ENCODE measurements around the gene ILKAP. TPM values are rescaled to one million over a fixed set of nuclear protein-coding genes. Genes with fewer than 3 reads are reported as not detected.

ILKAP gene
- total RNA-seq, 1 experiment from 2014 or later, result 41.5 TPM

DNA sequence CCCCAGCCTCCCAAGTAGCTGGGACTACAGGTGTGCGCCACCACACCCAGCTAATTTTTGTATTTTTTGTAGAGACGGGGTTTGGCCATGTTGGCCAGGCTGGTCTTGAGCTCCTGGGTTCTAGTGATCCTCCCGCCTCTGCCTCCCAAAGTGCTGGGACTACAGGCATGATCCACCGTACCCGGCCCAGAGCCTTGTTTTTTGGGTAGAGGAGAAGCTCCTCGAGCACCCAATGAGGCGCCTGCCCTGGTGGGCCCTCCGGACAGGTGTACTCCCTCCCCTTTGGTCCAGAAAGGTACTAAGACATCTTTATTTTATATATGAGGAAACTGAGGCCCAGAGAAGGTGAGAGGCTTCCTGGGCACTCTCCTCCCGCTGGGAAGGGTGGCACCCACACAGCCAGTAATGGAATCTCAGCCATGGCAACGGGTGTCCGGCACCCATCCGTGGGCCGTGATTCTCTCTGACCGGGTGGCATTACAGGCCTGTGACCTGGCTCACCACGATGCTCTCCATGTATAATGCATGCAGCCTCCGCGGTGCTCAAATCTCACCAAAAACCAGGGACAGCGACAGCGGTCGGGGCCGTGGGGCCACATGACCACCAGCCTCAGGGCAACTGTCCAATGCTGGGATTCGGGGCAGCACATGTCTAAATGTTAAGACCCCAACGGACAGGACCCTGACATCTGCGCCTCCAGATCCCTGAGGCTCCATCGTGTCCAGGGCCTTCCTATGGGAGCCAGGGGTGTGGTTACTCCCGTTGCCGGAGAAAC lies 81.8 kb downstream of the ILKAP start:
- Histone ChIP-seq H3K4me2 (ENCODE audit: insufficient read depth, insufficient read length, low read length) (no peak overlapping the region), H2AFZ (ENCODE audit: low read length) (no peak overlapping the region), H3K4me1 (ENCODE audit: insufficient read depth, low read length) (no peaks in the 10 kb centered on the region), H3K4ac (ENCODE audit: low read depth, low read length) (no peak overlapping the region), H3K79me1 (ENCODE audit: insufficient read depth, low read depth, low read length, poor library complexity, severe bottlenecking) (no peaks in the 10 kb centered on the region), H3K23ac (ENCODE audit: insufficient read length, low read depth, low read length) (no peak overlapping the region), H2BK120ac (ENCODE audit: low read depth, low read length, poor library complexity, severe bottlenecking) (no peak overlapping the region), H2AK5ac (ENCODE audit: insufficient read length, low read length) (no peak overlapping the region), H2BK12ac (ENCODE audit: insufficient read length, low read depth, low read length) (no peak overlapping the region), H3K9ac (ENCODE audit: extremely low read depth, insufficient read length, low read length) (no peak overlapping the region), H3K9me3 (ENCODE audit: control insufficient read depth, low read depth, low read length) (no peaks in the 10 kb centered on the region), H4K8ac (replicated peaks; ENCODE audit: insufficient read length, low read depth, low read length) (no peak overlapping the region), H4K20me1 (ENCODE audit: control insufficient read depth, insufficient read depth, insufficient read length) (no peaks in the 10 kb centered on the region), H2BK5ac (ENCODE audit: insufficient read length, low read length) (no peak overlapping the region), H3T11ph (ENCODE audit: low read length) (no peak overlapping the region), H3K27ac (ENCODE audit: insufficient read length, low read depth, low read length) (no peak overlapping the region), H3K79me2 (ENCODE audit: insufficient read depth, low read length) (no peaks in the 10 kb centered on the region), H2BK15ac (ENCODE audit: low read depth, low read length) (no peak overlapping the region), H3K56ac (ENCODE audit: insufficient read length, low read depth, low read length) (no peak overlapping the region), H3K27me3 (ENCODE audit: insufficient read depth, low read length) (no peaks in the 10 kb centered on the region), H3K14ac (ENCODE audit: insufficient read depth, low read length) (no peak overlapping the region), H3K18ac (ENCODE audit: insufficient read length, low read depth, low read length) (no peak overlapping the region), H3K23me2 (ENCODE audit: insufficient read length, low read depth, low read length, poor library complexity, severe bottlenecking) (no peaks in the 10 kb centered on the region), H4K5ac (ENCODE audit: insufficient read length, low read depth, low read length) (no peak overlapping the region), H4K91ac (ENCODE audit: insufficient read length, low read depth, low read length) (no peak overlapping the region), H2BK20ac (ENCODE audit: low read depth, low read length, poor library complexity, severe bottlenecking) (no peak overlapping the region)
- peaks cover 2 to 11% of the 10 kb centered on the region in 2 experiments; a peak in 4 of 5 replicates for H3K9me3 Mint-ChIP-seq
- H3K36me3 Mint-ChIP-seq (ENCODE audit: insufficient read depth in 1 of 3, low read depth in 3 of 3), result no peaks in the 10 kb centered on the region
- H3K4me3 Mint-ChIP-seq, result no peak overlapping the region
- DNase-seq, result no peak
- H3K27ac Mint-ChIP-seq, result no peak overlapping the region; a peak in 1 of 7 replicates
- H3K4me1 Mint-ChIP-seq, result no peaks in the 10 kb centered on the region
- WGBS (ENCODE audit: extremely low coverage, insufficient read length, low lambda C conversion rate), result no CpG with 5 or more reads among the region's 27 CpGs
- TF ChIP-seq, protein P1, sequence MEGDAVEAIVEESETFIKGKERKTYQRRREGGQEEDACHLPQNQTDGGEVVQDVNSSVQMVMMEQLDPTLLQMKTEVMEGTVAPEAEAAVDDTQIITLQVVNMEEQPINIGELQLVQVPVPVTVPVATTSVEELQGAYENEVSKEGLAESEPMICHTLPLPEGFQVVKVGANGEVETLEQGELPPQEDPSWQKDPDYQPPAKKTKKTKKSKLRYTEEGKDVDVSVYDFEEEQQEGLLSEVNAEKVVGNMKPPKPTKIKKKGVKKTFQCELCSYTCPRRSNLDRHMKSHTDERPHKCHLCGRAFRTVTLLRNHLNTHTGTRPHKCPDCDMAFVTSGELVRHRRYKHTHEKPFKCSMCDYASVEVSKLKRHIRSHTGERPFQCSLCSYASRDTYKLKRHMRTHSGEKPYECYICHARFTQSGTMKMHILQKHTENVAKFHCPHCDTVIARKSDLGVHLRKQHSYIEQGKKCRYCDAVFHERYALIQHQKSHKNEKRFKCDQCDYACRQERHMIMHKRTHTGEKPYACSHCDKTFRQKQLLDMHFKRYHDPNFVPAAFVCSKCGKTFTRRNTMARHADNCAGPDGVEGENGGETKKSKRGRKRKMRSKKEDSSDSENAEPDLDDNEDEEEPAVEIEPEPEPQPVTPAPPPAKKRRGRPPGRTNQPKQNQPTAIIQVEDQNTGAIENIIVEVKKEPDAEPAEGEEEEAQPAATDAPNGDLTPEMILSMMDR (conservative IDR thresholded peaks at IDR 0.05), result no peak
- H3K27me3 Mint-ChIP-seq (ENCODE audit: low read depth), result peaks cover 9% of the 10 kb centered on the region

Measured in H9 (cell line).